Measurements from ENCODE around the gene KIAA0930. TPM values are rescaled to one million over a fixed set of nuclear protein-coding genes. Genes with fewer than 3 reads are reported as not detected.
"Not testable (repeated sequence)": the region's sequence is repeated elsewhere in the genome, so short reads cannot be mapped to it uniquely, and the experiment has no call there.

The KIAA0930 gene
- total RNA-seq, 2 experiments from 2014 or later: 13.3 to 17.8 TPM

DNA sequence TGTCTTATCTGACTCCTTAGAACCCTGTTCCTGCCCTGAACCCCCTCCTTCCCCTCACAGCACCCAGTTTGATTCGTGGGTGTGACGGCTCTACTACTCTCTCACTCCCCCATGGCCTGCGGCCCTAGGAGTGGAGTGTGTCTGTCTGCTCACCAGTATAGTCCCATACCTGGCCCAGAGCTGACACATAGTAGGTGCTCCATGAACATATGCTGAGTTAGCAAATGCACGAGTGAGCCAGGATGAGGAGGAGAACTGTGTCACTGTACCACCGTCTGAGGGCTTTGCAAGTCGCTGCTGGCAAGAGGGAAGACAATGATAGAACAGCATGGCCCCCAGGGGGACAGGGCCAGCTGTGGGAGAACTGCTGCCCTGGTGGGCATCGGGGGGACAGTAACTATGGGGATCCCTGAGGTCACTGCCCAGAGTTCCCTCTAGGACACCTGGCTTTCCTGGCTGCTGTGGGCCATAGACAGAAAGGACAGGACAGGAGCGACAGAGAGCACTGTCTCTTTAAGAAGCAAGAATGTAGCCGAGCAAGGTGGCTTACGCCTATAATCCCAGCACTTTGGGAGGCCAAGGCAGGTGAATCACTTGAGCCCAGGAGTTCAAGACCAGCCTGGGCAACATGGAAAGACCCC, 19.2 kb upstream of the KIAA0930 start:
- Mint-ChIP-seq H3K9me3 (no peaks in the 10 kb centered on the region), H3K4me1 (peaks cover 6% of the 10 kb centered on the region), H3K27ac (no peak overlapping the region), H3K4me3 (no peak overlapping the region), H3K36me3 (ENCODE audit: low read depth) (no peaks in the 10 kb centered on the region), H3K27me3 (peaks cover 14% of the 10 kb centered on the region)
- ChIA-PET CTCF (interaction anchor here (0.6 kb wide), 2 partner anchors 153 to 182 kb away, joined by 3 read pairs; no protein-coding TSS in a partner anchor), POLR2A (no interaction called here)
- DNase-seq: no peak

- H3K27me3 Mint-ChIP-seq, CTCF ChIA-PET, H3K4me3 Mint-ChIP-seq: not testable (repeated sequence)
These were observed 17.2 kb upstream of the KIAA0930 start for GRCh38 chr22:45257941-45258340.

GRCh38 chr22:45254789-45255278, 14.1 kb upstream of the KIAA0930 start:
- Mint-ChIP-seq H3K4me1 (peaks cover 8% of the 10 kb centered on the region), H3K9me3 (no peaks in the 10 kb centered on the region), H3K27ac (peak overlapping the region; percentile 52), H3K4me3 (no peak overlapping the region), H3K36me3 (ENCODE audit: low read depth) (no peaks in the 10 kb centered on the region), H3K27me3 (no peaks in the 10 kb centered on the region)
- ChIA-PET CTCF (interaction anchor here (1.0 kb wide), 1 partner anchor 45 kb away, joined by 5 read pairs; no protein-coding TSS in a partner anchor), POLR2A (no interaction called here)
- DNase-seq: no peak

More at GRCh38 chr22:45257941-45258340, 17.2 kb upstream of the KIAA0930 start:
- H3K27ac Mint-ChIP-seq; H3K36me3 Mint-ChIP-seq (ENCODE audit: low read depth); POLR2A ChIA-PET; DNase-seq; H3K4me1 Mint-ChIP-seq; H3K9me3 Mint-ChIP-seq: not testable (repeated sequence)

DNA sequence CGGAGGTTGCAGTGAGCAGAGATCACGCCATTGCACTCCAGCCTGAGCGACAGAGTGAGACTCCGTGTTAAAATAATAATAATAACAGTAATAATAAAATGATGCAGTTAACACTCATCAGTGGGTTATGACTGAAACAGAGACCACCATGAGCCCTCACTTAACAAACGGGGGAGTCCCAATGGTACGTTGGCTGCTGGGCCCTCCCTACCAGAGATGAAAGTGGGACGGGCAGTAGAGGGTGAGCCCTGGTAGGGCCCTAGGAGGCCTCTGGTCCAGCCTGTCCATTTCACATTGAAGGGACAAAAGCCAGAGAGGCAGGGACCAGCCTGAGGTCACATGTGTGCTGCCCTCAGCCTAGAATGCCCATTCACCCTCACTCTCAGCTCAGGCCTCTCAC, 13.7 kb upstream of the KIAA0930 start:
- DNase-seq: no peak
- ChIA-PET POLR2A (no interaction called here), CTCF (interaction anchor here (1.5 kb wide), 1 partner anchor 8 kb away, joined by 4 read pairs; no protein-coding TSS in a partner anchor)
- Mint-ChIP-seq H3K27me3 (no peaks in the 10 kb centered on the region), H3K9me3 (no peaks in the 10 kb centered on the region), H3K4me1 (peaks cover 8% of the 10 kb centered on the region), H3K4me3 (no peak overlapping the region), H3K27ac (no peak overlapping the region), H3K36me3 (ENCODE audit: low read depth) (no peaks in the 10 kb centered on the region)

- no peaks in the 10 kb centered on the region for H3K27me3 Mint-ChIP-seq
- DNase-seq: no peak
- ChIA-PET POLR2A (interaction anchor here (0.7 kb wide), 1 partner anchor 177 kb away, joined by 5 read pairs; no protein-coding TSS in a partner anchor), CTCF (interaction anchor here (0.6 to 1.5 kb wide), 5 partner anchors 10 to 146 kb away, joined by 3 to 5 read pairs (median 4); no protein-coding TSS in a partner anchor)
- peaks cover 10% of the 10 kb centered on the region for H3K4me1 Mint-ChIP-seq
- no peaks in the 10 kb centered on the region for H3K36me3 Mint-ChIP-seq (ENCODE audit: low read depth)
- H3K27ac Mint-ChIP-seq: no peak overlapping the region
- H3K4me3 Mint-ChIP-seq: no peak overlapping the region
- no peaks in the 10 kb centered on the region for H3K9me3 Mint-ChIP-seq
These were observed 12.4 kb upstream of the KIAA0930 start for GRCh38 chr22:45253039-45253641.

GRCh38 chr22:45251825-45252224, 11.1 kb upstream of the KIAA0930 start:
- ChIA-PET CTCF (no interaction called here), POLR2A (no interaction called here)
- Mint-ChIP-seq H3K4me1 (peaks cover 10% of the 10 kb centered on the region), H3K4me3 (no peak overlapping the region), H3K36me3 (ENCODE audit: low read depth) (no peaks in the 10 kb centered on the region), H3K9me3 (no peaks in the 10 kb centered on the region), H3K27ac (no peak overlapping the region), H3K27me3 (no peaks in the 10 kb centered on the region)
- no peak for DNase-seq

GRCh38 chr22:45248832-45249561, 8.3 kb upstream of the KIAA0930 start:
- Mint-ChIP-seq H3K36me3 (ENCODE audit: low read depth) (no peaks in the 10 kb centered on the region), H3K4me3 (no peak overlapping the region)

DNA sequence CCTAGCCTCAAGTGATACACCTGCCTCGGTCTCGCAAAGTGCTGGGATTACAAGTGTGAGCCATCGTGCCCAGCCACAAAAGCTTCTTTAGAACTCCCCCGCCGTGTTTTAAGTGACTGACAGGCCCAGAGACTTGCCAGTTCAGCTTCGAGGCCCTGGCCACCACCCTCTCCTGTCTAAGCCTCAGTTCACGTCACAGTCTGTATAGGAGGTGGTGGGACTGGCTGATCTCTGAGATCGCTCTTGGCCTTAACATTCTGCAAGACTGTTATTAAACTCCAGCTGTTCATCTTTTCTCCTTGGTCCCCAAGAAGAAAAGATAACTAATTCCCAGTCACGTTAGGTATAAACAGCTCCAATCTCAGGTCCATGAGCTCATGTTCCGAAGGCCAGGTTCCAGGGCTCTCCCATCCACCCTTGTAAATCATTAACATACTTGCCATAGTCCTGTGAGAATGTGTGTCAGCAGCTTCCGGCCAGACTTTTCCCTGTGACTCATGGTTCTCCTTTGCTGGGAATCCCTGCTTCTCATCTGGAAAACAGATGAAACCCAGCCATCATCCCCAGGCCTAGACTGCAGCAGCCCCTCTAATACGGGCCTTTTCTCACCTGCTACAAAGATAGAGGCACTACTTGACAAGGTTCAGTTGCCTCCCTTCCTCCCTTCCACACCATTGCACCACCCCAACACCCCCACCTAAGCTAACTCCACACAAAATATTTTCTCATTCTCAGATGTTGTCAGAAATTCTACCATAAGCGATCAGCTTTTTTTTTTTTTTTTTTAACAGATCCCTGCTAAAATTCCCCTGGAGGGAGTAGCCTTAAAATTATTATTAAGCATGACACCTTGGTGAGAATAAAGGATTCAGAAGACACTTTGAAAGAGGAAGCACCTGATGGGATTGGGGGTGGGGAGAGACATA, 5.6 kb upstream of the KIAA0930 start:
- DNase-seq: no peak
- Mint-ChIP-seq H3K27ac (no peak overlapping the region), H3K9me3 (no peaks in the 10 kb centered on the region), H3K36me3 (ENCODE audit: low read depth) (no peaks in the 10 kb centered on the region), H3K4me1 (peaks cover 8% of the 10 kb centered on the region), H3K27me3 (no peaks in the 10 kb centered on the region), H3K4me3 (no peak overlapping the region)
- POLR2A ChIA-PET: no interaction called here
- CTCF ChIA-PET: interaction anchor here (0.6 kb wide), 1 partner anchor 47 kb away, joined by 4 read pairs; no protein-coding TSS in a partner anchor

More at GRCh38 chr22:45248832-45249561, 8.3 kb upstream of the KIAA0930 start:
- H3K9me3 Mint-ChIP-seq: no peaks in the 10 kb centered on the region
- no peaks in the 10 kb centered on the region for H3K27me3 Mint-ChIP-seq
- POLR2A ChIA-PET: no interaction called here
- no peak for DNase-seq
- H3K27ac Mint-ChIP-seq: no peak overlapping the region
- CTCF ChIA-PET: interaction anchor here (0.5 to 1.0 kb wide), 2 partner anchors 14 to 1517 kb away, joined by 3 read pairs; no protein-coding TSS in a partner anchor
- H3K4me1 Mint-ChIP-seq: peaks cover 3% of the 10 kb centered on the region

GRCh38 chr22:45244916-45245315, 4.2 kb upstream of the KIAA0930 start:
- peaks cover 16% of the 10 kb centered on the region for H3K4me1 Mint-ChIP-seq
- H3K36me3 Mint-ChIP-seq (ENCODE audit: low read depth): no peaks in the 10 kb centered on the region
- ChIA-PET CTCF (interaction anchor here (0.6 kb wide), 1 partner anchor 1258 kb away, joined by 3 read pairs; no protein-coding TSS in a partner anchor), POLR2A (no interaction called here)
- H3K9me3 Mint-ChIP-seq: no peaks in the 10 kb centered on the region
- no peak for DNase-seq
- H3K27me3 Mint-ChIP-seq: no peaks in the 10 kb centered on the region
- no peak overlapping the region for H3K27ac Mint-ChIP-seq
- H3K4me3 Mint-ChIP-seq: no peak overlapping the region

- no peak for DNase-seq
- ChIA-PET CTCF (no interaction called here), POLR2A (no interaction called here)
- H3K27me3 Mint-ChIP-seq: no peaks in the 10 kb centered on the region
- H3K9me3 Mint-ChIP-seq: no peaks in the 10 kb centered on the region
- H3K4me1 Mint-ChIP-seq: peaks cover 19% of the 10 kb centered on the region
- no peaks in the 10 kb centered on the region for H3K36me3 Mint-ChIP-seq (ENCODE audit: low read depth)
- H3K27ac Mint-ChIP-seq: no peak overlapping the region
- no peak overlapping the region for H3K4me3 Mint-ChIP-seq
These were observed 2.1 kb upstream of the KIAA0930 start for GRCh38 chr22:45242778-45243191.

- H3K27ac Mint-ChIP-seq: peak overlapping the region; percentile 84
- ChIA-PET POLR2A (no interaction called here), CTCF (no interaction called here)
- H3K9me3 Mint-ChIP-seq: no peaks in the 10 kb centered on the region
- no peaks in the 10 kb centered on the region for H3K27me3 Mint-ChIP-seq
- peaks cover 34% of the 10 kb centered on the region for H3K4me1 Mint-ChIP-seq
- peak; percentile 42 for DNase-seq
- no peaks in the 10 kb centered on the region for H3K36me3 Mint-ChIP-seq (ENCODE audit: low read depth)
- peak overlapping the region; percentile 89 for H3K4me3 Mint-ChIP-seq
These were observed 437 bp downstream of the KIAA0930 start for GRCh38 chr22:45240104-45240809.

DNA sequence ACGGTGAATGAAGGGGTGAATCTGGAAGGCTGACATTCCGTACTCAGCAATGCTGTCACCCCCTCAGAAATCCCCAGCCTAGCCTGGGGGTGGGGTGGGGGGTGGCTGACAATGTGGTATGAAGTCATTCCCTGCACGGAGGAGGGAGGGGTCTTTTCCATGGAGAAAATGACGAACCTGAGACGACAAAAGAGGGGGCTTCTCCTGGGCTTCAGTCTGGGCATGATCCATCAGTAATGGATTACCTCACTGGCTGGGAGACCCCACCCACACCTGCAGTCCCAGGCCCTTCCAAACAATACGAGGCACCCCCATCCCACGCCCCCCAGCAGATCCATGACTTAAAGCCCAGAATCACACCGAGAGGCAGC, 1.0 kb downstream of the KIAA0930 start:
- CTCF ChIA-PET: no interaction called here
- Mint-ChIP-seq H3K4me1 (peaks cover 34% of the 10 kb centered on the region), H3K4me3 (peak overlapping the region; percentile 89), H3K27me3 (no peaks in the 10 kb centered on the region), H3K9me3 (no peaks in the 10 kb centered on the region), H3K36me3 (ENCODE audit: low read depth) (no peaks in the 10 kb centered on the region), H3K27ac (peak overlapping the region; percentile 68)
- POLR2A ChIA-PET: no interaction called here
- no peak for DNase-seq

Data from activated CD4-positive, alpha-beta T cell treated with anti-CD3 and anti-CD28 coated beads, Interleukin-2, amount 10 ng/mL, durations not matched to agents 7 days and 5 days (primary cell).